HG02938 (cell line): ENCODE results near the gene PLAGL2.
"Not testable (repeated sequence)": the region's sequence is repeated elsewhere in the genome, so short reads cannot be mapped to it uniquely, and the experiment has no call there.

Experiments used
- ATAC-seq: cut with Tn5 transposase; IDR thresholded peaks from one replicate; pipeline ENCODE4 v1.9.1; 2021; ENCODE audit warnings: mild to moderate bottlenecking, moderate library complexity; ENCODE audit not compliant: unreplicated experiment

PLAGL2 gene, protein sequence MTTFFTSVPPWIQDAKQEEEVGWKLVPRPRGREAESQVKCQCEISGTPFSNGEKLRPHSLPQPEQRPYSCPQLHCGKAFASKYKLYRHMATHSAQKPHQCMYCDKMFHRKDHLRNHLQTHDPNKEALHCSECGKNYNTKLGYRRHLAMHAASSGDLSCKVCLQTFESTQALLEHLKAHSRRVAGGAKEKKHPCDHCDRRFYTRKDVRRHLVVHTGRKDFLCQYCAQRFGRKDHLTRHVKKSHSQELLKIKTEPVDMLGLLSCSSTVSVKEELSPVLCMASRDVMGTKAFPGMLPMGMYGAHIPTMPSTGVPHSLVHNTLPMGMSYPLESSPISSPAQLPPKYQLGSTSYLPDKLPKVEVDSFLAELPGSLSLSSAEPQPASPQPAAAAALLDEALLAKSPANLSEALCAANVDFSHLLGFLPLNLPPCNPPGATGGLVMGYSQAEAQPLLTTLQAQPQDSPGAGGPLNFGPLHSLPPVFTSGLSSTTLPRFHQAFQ

DNA sequence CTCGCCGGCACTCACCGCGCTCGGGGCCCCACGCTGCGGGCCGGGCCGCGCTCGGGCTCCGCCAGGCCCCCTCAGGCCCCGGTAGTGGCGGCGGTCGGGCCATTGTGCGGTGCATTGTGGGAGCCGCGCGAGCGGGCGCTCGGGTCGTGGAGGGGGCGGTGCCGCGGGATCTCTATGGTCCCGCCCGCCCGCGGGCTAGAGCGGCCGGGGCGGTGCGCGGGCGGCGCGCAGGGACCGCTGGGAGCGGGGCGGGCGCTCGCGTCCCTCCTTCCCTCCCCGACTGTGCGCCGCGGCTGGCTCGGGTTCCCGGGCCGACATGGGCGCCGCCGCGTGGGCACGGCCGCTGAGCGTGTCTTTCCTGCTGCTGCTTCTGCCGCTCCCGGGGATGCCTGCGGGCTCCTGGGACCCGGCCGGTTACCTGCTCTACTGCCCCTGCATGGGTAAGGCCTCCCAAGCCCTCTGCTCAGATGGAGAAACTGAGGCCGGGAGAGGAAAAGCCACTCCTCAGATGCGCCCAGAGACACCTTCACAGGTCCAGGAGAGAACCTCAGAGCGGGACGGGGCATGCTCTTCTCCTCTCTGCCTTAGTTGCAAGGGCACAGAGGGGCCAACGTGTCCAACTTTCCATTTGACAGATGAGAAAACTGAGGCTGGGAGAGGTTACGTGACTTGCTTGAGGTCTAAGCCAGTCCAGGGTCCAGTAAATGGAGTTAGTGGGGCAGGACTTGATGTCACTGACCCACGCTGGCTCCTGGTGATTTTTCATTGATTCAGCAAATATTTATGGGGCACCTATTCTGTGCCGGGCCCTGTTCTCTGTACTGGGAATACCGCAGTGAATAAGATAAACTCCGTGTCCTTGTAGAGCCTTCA is at the start of gene PLAGL2, which contains the start of gene POFUT1:
PLAGL2 (minus strand) TSS at position 118 of the 873 bp plus-strand sequence. CDS start 5,565 bp downstream, outside the sequence.
POFUT1 (plus strand) TSS at position 255 of the 873 bp plus-strand sequence; CDS start at position 317, 62 bp downstream.
- ATAC-seq, result peak; percentile 71

DNA sequence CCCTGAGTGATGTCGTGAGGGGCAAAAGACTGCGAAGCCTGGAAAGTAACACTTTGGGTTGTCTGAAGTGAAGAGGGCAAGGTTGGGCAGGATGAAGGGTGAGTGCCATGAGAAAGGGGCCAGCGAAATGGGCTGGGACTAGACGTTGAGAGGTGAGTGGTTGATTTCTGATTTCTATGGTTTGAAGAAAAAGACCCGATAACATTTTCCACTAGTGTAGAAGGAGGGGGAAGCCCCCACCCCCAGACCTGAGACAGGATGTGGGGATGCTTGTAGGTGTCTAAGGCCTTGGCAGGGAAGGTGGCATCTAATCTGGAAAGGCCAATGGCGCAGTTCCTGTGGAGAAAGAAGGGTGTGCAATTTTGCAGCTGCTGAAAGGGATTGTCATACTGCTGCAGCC is 44.6 kb upstream of the PLAGL2 start:
- no peak for ATAC-seq

DNA sequence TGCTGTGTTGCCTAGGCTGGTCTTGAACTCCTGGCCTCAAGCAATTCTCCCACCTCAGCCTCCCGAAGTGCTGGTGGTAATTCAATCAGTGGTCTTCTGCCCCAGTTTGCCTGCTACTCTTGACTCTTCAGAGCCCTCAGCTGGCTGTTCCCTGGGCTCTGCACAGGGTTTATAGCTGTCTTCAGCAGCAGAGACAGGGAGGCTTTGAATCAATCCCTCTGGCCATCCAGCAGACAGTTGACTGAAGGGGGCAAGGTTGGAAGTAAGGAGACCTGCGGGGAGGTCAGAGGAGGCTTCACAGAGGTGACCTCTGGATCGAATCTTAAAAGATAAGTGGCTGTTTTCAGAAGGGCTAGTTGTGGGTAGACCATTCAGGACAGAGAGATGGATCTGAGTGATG is 43.9 kb upstream of the PLAGL2 start:
- ATAC-seq, result no peak

DNA sequence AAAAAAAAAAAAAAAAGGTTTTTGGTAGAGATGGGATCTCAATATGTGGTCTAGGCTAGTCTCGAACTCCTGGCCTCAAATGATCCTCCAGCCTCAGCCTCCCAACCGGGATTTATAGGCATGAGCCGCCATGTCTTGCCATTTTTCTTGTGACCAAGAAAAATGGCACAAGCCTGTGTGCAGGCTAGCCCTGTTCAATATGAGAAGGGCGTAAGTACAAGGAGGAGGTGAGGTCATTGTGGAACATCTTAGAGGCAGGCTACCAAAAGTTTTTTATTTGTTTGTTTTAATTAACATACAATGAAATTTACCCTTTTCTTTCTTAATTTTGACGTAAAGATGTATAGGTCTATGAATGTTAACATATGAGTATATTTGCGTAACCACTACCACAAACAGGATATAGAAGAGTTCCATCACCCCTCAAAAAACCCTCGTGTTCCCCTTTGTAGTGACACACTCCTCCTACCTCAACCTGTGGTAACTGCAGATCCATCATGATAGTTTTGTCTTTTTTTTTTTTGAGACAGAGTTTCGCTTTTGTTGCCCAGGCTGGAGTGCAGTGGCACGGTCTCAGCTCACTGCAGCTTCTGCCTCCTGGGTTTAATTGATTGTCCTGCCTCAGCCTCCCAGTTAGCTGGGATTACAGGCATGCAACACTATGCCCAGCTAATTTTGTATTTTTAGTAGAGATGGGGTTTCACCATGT is 41.6 kb upstream of the PLAGL2 start:
- no peak for ATAC-seq

DNA sequence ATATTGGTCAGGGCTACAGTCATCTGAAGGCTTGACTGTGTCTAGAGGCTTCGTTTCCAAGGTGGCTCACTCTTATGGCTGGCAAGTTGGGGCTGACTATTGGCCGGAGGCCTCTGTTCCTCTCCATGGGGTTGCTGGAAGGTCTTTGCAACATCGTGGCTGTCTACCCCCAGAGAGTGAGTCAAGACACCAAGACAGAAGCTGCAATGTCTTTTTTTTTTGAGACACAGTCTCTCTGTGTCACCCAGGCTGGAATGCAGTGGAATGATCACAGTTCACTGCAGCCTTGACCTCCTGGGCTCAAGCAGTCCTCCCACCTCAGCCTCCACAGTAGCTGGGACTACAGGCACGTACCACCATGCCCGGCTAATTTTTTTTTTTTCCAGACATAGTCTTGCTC is 40.5 kb upstream of the PLAGL2 start:
- ATAC-seq, result no peak

DNA sequence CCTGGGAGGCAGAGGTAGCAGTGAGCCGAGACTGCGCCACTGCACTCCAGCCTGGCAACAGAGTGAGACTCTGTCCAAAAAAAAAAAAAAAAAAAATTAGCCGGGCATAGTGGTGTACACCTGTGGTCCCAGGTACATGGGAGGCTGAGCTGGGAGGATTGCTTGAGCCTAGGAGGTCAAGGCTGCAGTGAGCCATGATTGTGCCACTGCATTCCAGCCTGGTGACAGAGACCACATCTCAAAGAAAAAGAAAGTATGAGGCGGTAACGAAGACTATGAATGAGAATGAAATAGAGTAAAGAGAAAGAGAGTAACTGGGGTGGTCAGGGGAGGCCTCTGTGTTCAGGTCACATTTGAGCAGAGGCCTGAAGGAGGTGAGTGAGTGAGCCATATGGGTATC is 38.7 kb upstream of the PLAGL2 start:
- ATAC-seq, result not testable (repeated sequence)

DNA sequence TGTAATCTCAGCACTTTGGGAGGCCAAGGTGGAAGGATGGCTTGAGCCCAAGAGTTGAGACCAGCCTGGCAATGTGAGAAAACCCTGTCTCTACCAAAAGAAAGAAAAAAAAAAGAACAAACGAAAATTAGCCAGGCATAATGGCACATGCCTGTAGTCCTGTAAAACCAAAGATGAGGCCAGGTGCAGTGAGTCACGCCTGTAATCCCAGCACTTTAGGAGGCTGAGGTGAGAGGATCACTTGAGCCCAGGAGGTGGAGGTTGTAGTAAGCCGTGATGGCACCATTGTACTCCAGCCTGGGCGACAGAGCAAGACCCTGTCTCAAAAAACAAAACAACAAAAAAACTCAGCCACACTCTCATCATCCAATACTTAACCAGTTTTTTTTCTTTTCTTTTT is 37.4 kb upstream of the PLAGL2 start:
- ATAC-seq, result no peak

DNA sequence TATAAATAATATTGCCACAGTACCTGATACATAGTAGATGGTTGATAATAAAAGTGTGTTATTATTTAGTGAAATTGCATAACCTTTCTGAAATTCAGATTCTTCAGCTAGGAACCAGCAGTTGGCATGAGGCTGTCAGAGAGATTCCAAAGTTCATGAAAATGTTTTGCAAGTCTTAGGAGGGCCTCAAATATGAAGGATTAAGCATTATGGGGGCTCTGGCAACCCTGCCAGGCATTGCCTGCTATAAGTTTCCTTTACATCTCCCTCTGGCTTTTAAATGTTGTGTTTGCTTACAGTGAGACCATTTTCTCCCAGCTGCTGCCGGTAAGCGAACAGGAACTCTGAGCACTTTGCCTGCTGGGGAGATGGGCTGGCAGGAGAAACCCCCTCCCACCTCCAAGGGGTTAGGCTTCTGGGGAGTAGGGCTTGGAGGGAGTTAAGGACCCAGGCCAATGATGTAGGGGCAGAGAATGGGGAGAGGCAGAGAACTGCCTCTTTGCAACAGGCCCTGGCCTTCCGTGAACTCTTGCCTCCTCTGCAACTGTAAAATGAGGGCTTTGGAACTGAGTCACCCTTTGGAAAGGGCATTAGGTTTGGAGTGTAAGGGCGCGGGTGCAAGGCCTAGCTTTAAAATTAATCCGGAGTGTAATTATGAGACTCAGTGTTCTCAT is 36.7 kb upstream of the PLAGL2 start:
- ATAC-seq, result no peak

DNA sequence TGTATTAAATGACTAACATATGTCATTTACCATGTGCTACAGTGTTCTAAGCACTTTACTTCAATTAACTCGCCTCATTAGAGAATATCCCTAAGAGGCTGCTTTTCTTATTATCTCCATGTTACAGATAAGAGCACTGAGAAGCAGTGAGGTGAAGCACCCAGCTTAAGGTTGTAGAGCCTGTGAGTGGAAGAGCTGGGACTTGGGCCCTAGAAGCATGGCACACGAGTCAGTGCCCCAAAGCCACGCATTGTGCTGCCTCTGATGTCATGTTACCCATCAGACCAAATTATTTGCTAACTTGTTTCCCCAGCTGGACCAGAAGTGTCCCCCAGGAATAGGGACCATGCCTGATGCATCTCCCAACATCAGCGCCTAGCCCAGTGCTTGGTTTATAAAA is 34.3 kb upstream of the PLAGL2 start:
- ATAC-seq, result no peak

DNA sequence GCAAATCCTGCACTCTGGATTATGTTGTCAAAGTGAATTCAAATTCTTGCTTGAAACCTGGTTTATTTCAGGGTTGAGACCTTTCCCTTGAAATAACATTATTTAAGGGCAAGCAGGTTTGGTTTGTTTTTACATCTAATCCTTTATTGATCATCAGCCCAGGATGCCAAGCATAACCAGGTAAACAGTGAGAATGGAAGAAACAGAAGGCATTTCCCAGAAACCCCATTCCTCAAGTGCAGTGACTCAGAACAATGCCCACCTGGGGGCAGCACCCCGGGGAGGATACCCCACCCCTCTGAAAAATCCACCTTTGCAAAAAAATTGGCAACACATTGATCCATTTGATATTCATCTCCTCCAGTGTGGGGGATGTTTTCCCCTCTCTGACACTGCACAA is 32.7 kb upstream of the PLAGL2 start:
- no peak for ATAC-seq

DNA sequence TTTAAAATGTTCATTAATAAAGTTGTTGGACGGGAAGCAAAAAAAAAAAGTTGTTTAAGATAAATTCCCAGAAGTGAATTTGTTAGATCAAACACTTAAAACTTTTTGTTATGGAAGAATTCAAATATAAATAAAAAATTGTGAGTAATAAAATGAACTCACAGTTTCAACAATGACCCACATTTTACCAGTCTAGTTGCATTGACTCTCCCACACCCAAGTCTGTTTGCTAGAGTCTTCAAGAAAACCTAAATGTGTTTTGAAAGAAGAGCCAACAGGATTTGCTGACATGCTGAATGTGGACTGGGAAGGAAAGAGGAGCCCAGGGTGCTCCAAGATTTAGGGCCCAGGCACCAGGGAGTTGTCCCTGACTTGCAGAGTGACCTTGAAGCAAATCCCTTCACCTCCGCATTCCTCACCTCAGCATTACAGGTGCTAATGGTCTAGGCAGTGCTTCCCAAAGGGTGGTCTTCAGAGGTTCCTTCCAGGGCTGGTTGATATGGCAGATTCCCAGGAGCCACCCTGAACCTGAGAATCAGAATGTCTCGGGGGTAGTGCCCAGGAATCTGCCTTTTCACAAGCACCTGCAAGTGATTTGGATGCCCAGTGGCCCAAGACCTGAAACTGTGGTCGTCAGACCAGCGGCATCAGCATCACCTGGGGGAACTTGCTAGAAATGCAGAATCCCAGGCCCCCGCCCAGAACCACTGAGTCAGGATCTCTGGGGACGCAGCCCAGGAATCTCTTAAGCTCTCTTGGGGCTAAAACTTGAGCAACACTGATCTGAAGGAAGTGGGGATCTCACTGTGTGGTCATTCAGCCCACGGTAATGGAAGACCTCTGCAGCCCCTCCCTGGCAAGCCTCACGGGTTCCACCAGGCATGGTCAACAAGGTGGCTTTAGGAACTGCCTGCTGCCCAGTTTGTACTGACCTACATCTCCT is 31.2 kb upstream of the PLAGL2 start:
- ATAC-seq, result no peak

DNA sequence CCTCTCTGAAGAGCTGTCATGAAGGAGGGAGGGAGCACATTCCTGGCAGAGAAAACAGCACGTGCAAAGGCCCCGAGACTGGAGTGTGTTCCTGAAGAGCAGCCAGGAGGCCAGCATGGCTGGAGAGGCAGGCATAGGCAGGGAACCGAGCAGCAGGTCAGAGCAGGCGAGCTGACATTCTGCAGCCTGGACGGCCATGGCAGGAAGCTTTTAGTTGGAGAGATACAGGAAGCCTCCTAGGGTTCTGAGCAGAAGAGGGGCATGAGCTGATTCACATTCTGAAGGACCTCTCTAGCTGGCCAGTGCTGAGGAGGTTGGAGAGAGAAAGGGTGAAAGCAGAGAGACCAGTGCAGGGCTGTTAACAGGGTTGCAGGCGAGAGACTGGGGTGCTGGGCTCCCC is 29.9 kb upstream of the PLAGL2 start:
- ATAC-seq, result no peak

DNA sequence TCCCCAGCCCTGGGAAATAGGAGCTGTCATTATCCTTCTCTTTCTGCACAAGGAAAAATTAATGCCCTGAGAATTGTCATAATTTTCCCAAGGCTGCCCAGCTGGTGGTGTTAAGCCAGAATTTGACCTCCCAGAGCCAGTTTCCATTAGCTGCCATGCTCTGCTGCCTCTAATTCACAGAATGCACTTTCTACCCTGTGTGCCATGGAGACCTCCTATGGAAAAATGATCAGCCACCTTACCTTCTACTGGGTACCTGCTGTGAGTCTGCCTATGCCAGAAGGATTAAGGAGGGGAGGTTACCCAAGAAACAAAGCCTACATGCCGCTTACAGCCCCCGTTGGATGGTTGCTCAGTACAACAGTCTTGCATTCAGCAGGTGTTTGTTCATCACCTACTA is 29.3 kb upstream of the PLAGL2 start:
- ATAC-seq, result no peak

DNA sequence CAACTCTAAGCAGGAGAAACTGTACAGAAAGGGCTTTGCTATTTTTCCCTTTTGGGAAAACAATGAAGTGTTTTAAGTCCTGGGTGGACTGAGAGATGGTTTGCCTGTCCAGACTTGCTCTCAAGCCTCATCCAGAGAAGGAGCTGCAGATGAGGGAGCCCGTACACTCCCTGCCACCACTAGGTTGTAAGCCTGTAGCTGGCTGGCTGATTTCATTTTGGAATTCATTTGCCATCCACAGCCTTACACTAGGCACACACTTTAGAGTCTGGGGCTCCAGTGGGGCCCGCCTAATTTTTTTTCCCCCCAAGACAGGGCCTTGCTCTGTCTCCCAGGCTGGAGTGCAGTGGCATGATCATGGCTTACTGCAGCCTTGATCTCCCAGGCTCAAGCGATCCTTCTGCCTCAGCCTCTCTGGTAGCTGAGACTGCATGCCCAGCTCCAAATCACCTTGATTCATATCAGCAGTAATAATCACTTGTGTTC is 28.5 kb upstream of the PLAGL2 start:
- ATAC-seq, result no peak

DNA sequence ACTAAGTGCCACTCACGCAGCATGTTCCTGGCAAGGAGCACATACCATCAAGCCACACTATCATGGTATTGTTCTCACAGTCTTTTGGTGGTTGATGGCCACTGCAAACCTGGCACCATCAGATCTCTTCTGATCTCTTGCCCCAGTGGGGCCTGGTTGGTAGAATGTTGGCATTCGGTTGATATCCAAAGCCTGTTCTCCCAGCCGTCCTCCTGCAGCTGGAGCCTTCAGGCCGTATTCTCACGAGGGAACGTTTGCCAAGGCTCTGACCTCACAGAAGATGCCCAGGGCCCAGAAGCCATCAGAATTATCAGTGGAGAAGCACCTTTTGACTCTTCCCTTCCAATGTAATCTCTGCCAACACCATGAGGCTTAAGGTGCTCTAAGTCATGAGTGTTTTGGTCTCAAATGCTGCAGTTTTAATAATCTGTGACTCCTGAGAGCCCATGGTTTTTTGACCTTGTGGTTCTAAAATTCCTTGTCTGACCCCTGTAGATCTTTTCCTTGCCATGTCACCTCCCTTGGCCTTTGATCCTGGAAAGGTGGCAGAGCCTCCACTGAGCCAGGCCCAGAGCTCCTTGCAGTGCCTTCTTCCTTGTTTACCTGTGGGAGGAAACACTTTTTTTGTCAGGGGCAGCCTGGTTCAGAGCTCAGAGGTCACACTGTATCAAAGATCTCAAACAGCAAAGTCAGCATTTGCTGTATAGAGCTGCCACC is 27.9 kb upstream of the PLAGL2 start:
- no peak for ATAC-seq

DNA sequence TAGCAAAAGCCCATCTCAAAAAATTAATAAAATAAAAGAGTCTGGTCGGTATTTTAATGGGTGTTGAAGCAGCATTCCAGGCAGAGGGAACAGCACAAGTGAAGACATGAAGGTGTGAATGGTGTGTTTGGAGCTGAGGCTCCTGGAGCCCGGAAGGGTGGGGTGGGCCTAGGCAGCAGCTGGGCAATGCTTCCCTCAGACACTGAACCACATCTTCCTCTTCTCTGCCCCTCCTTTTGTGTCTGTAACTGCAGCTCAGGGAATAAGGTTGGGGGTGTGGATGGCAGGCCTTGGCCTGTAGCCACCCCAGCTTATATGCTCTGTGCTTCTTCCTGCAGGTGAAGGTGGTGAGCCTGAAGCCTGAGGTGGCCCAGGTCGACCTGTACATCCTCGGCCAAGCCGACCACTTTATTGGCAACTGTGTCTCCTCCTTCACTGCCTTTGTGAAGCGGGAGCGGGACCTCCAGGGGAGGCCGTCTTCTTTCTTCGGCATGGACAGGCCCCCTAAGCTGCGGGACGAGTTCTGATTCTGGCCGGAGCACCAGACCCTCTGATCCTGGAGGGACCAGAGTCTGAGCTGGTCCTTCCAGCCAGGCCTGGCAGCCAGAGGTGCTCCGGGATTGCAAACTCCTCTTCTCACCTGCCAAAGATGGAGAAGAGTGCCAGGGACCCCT is 26.7 kb upstream of the PLAGL2 start:
- ATAC-seq, result no peak

DNA sequence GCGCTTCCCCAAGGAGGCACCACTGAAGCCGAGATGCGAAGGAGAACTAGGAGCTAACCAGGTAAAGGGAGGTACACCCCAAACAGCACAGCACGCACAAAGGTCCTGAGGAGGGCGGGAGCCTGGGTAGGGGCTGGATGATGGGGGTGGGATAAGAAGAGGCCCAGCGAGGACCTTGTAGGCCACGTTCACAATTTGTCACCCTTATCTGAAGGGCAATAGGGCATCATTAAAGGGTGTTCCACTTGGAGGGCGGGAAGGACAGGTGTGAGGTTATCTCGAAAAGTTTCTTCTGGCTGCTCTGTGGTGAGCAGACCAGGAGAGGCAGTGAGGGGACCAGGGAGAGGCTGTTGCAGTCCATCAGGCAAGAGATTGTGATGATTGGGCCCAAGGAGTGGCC is 25.7 kb upstream of the PLAGL2 start:
- no peak for ATAC-seq

DNA sequence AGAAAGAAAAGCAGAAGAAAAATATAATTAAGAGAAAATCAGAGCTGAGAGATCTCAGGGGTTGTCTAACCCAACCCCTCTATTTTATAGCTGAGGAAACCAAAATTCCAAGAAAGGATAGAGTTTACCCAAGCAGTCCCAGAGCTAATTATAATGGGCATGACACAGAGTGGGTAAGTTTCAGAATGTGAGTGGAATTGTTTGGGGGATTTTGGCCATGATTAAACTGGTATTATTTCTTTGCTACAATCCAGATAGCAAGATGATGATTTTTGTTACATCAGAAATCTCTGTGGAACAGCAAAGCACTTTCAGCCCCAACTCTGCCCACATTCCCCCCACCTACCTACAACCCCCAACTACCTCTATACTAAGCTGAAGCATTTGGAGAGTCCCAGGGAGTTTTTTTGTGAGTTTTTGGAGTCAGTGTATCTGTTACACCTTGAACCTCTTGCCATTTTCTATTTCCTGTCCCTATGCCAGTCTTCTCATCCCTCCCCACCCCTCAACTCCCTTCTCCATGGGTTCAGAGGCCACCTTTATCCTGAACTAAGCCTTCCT is 24.9 kb upstream of the PLAGL2 start:
- ATAC-seq, result no peak
